ENCODE measurements around the gene INHBA.

INHBA gene

DNA sequence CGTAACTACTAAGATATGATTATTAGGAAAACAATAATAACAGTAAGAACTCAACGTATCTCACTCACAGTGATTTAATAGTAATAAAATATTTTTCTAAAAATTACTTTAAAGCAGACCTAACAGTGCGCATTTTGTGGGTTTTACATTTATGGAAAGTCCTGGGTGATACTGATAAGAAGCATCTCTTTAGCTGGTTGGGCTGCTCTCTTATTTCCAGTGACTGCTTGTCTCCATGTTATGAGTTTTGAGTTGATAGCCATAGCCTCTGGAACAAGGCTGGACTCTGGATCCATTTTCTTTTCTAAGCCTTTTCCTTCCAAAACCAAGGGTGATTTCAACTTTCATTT lies 29.5 kb upstream of the INHBA start:
- Histone ChIP-seq H3K36me3 (ENCODE audit: insufficient read depth, low read length) (no peaks in the 10 kb centered on the region), H3K4me3 (ENCODE audit: low read depth in 1 of 2, low read length in 2 of 2) (no peak overlapping the region), H3K27ac (ENCODE audit: low read depth, low read length) (no peak overlapping the region), H3K9ac (ENCODE audit: low read length) (no peak overlapping the region), H3K9me3 (ENCODE audit: low read length) (no peaks in the 10 kb centered on the region), H3K27me3 (ENCODE audit: control insufficient read depth in 1 of 2, insufficient read depth in 2 of 2, low read length in 2 of 2) (no peaks in the 10 kb centered on the region), H3K4me1 (ENCODE audit: insufficient read depth, low read length) (no peaks in the 10 kb centered on the region)

GRCh38 chr7:41731493-41732435 lies 28.9 kb upstream of the INHBA start:
- Histone ChIP-seq H3K9ac (ENCODE audit: low read length) (no peak overlapping the region), H3K9me3 (ENCODE audit: low read length) (no peaks in the 10 kb centered on the region), H3K27ac (ENCODE audit: low read depth, low read length) (no peak overlapping the region), H3K4me3 (ENCODE audit: low read depth in 1 of 2, low read length in 2 of 2) (no peak overlapping the region), H3K27me3 (ENCODE audit: control insufficient read depth in 1 of 2, insufficient read depth in 2 of 2, low read length in 2 of 2) (no peaks in the 10 kb centered on the region), H3K4me1 (ENCODE audit: insufficient read depth, low read length) (no peaks in the 10 kb centered on the region), H3K36me3 (ENCODE audit: insufficient read depth, low read length) (no peaks in the 10 kb centered on the region)

DNA sequence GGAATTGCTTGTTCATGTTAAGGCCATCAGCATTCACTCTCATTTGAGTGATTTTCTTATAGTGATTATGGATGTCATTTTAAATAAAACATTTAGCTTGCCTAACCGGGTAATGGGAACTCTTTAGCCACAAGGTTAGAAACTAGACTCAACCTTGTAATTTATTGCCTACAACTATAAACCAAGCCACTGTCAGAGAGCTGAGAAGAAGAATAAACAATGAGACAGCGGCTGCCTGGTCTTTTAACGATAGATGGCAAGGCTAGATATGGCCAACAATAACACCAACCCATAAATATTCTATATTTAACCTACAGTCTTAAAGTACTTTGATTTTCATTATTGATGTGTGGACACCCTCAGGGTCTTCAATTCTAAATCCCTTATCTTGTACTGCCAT lies 27.8 kb upstream of the INHBA start:
- no peaks in the 10 kb centered on the region for H3K36me3 ChIP-seq (ENCODE audit: insufficient read depth, low read length)
- H3K9me3 ChIP-seq (ENCODE audit: low read length): no peaks in the 10 kb centered on the region

DNA sequence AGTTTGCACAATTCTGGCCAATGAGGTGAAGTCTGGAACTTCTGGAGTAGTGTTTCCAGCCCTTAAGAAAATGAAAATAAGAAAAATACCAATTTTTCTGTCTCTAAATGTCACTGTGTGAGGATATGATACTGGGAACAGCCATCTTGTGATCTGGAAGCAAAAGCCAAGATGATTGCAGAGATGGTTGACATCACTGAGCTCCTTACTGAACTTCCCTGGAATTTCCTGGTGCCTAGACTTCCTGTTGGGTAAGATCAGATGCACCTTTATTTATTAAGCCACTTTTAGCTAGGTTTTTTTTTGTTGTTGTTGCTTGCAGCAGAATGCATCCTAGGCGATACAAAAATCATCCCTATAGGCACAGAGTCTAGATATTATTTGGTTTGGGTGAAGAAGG lies 27.3 kb upstream of the INHBA start:
- Histone ChIP-seq H3K27ac (ENCODE audit: low read depth, low read length) (no peak overlapping the region), H3K4me3 (ENCODE audit: low read depth in 1 of 2, low read length in 2 of 2) (no peak overlapping the region), H3K27me3 (ENCODE audit: control insufficient read depth in 1 of 2, insufficient read depth in 2 of 2, low read length in 2 of 2) (no peaks in the 10 kb centered on the region), H3K4me1 (ENCODE audit: insufficient read depth, low read length) (no peaks in the 10 kb centered on the region), H3K36me3 (ENCODE audit: insufficient read depth, low read length) (no peaks in the 10 kb centered on the region), H3K9me3 (ENCODE audit: low read length) (no peaks in the 10 kb centered on the region), H3K9ac (ENCODE audit: low read length) (no peak overlapping the region)

More for the DNA sequence above, 27.8 kb upstream of the INHBA start:
- Histone ChIP-seq H3K4me1 (ENCODE audit: insufficient read depth, low read length) (no peaks in the 10 kb centered on the region), H3K27me3 (ENCODE audit: control insufficient read depth in 1 of 2, insufficient read depth in 2 of 2, low read length in 2 of 2) (no peaks in the 10 kb centered on the region), H3K9ac (ENCODE audit: low read length) (no peak overlapping the region), H3K4me3 (ENCODE audit: low read depth in 1 of 2, low read length in 2 of 2) (no peak overlapping the region), H3K27ac (ENCODE audit: low read depth, low read length) (no peak overlapping the region)

DNA sequence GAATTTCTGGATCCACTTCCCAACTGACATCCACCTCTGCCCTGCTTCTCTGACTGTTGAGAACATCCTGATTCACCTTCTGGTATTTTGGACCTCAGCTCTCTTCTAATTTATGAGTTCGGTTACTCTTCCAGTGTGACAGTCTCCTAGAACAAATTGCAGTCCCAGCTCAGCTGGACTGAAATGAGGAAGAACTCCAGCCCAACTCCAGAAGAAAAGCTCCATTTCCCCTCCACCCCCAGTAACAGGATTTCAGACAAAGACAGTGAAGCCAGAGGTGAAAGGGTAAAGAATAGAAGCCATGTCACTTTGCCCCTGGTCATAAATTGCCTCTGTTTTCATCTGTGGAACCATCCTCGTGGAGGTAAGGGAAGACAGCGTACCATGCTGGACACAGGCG lies 26.2 kb upstream of the INHBA start:
- Histone ChIP-seq H3K9ac (ENCODE audit: low read length) (no peak overlapping the region), H3K27ac (ENCODE audit: low read depth, low read length) (no peak overlapping the region), H3K9me3 (ENCODE audit: low read length) (no peaks in the 10 kb centered on the region), H3K4me3 (ENCODE audit: low read depth in 1 of 2, low read length in 2 of 2) (no peak overlapping the region), H3K36me3 (ENCODE audit: insufficient read depth, low read length) (no peaks in the 10 kb centered on the region), H3K4me1 (ENCODE audit: insufficient read depth, low read length) (no peaks in the 10 kb centered on the region), H3K27me3 (ENCODE audit: control insufficient read depth in 1 of 2, insufficient read depth in 2 of 2, low read length in 2 of 2) (no peaks in the 10 kb centered on the region)

GRCh38 chr7:41725013-41725412 lies 22.1 kb upstream of the INHBA start:
- no peaks in the 10 kb centered on the region for H3K4me1 ChIP-seq (ENCODE audit: insufficient read depth, low read length)
- no peaks in the 10 kb centered on the region for H3K36me3 ChIP-seq (ENCODE audit: insufficient read depth, low read length)
- no peaks in the 10 kb centered on the region for H3K9me3 ChIP-seq (ENCODE audit: low read length)
- no peaks in the 10 kb centered on the region for H3K27me3 ChIP-seq (ENCODE audit: control insufficient read depth in 1 of 2, insufficient read depth in 2 of 2, low read length in 2 of 2)
- H3K27ac ChIP-seq (ENCODE audit: low read depth, low read length): no peak overlapping the region
- no peak overlapping the region for H3K4me3 ChIP-seq (ENCODE audit: low read depth in 1 of 2, low read length in 2 of 2)
- no peak overlapping the region for H3K9ac ChIP-seq (ENCODE audit: low read length)

DNA sequence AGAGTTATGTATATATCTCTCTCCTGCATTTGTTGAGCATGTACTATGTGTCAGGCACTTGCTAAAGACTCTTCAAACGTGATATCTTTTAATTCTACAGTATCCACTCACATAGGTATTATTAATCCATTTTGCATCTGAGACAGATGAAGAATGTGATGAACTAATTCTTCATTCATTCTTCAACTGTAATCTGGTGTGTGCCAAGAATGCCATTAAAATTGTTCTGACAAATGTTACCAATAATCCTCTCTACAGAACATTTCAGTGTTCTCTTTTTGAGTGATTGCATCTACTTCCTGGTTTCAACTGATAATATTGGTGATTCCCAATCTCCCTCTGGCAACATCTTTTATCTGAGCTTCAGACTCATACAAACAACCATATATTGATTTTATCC lies 18.0 kb upstream of the INHBA start:
- H3K4me3 ChIP-seq (ENCODE audit: low read depth in 1 of 2, low read length in 2 of 2): no peak overlapping the region
- H3K4me1 ChIP-seq (ENCODE audit: insufficient read depth, low read length): no peaks in the 10 kb centered on the region
- H3K9ac ChIP-seq (ENCODE audit: low read length): no peak overlapping the region
- H3K27ac ChIP-seq (ENCODE audit: low read depth, low read length): no peak overlapping the region
- H3K27me3 ChIP-seq (ENCODE audit: control insufficient read depth in 1 of 2, insufficient read depth in 2 of 2, low read length in 2 of 2): peaks cover 0 to 4% of the 10 kb centered on the region in 2 donors
- no peaks in the 10 kb centered on the region for H3K36me3 ChIP-seq (ENCODE audit: insufficient read depth, low read length)
- no peaks in the 10 kb centered on the region for H3K9me3 ChIP-seq (ENCODE audit: low read length)

DNA sequence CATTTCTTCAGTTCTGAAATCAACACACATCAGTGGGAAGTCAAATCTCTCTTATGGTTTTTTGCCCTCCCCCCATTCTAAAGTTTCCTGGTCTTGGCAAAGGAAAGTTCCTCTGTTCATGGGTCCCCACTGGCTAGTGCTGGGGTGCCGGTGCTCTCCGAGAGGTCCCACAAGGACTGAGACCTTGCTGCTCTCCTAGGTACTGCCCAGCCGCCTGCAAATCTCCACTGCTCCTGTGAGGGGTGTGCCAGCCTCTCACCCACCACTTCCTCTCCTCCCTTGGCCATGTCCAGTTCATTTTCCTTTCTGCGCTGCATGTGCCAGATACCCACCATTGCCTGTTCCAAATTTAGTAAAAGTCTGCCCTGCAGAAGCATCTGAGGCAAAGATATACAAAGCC lies 17.2 kb upstream of the INHBA start:
- Histone ChIP-seq H3K9me3 (ENCODE audit: low read length) (no peaks in the 10 kb centered on the region), H3K4me3 (ENCODE audit: low read depth in 1 of 2, low read length in 2 of 2) (no peak overlapping the region), H3K36me3 (ENCODE audit: insufficient read depth, low read length) (no peaks in the 10 kb centered on the region), H3K9ac (ENCODE audit: low read length) (no peak overlapping the region), H3K27me3 (ENCODE audit: control insufficient read depth in 1 of 2, insufficient read depth in 2 of 2, low read length in 2 of 2) (peaks cover 0 to 4% of the 10 kb centered on the region in 2 donors), H3K27ac (ENCODE audit: low read depth, low read length) (no peak overlapping the region), H3K4me1 (ENCODE audit: insufficient read depth, low read length) (no peaks in the 10 kb centered on the region)

GRCh38 chr7:41716691-41717090 lies 13.8 kb upstream of the INHBA start:
- Histone ChIP-seq H3K27ac (ENCODE audit: low read depth, low read length) (no peak overlapping the region), H3K4me3 (ENCODE audit: low read depth in 1 of 2, low read length in 2 of 2) (no peak overlapping the region), H3K27me3 (ENCODE audit: control insufficient read depth in 1 of 2, insufficient read depth in 2 of 2, low read length in 2 of 2) (peaks cover 0 to 4% of the 10 kb centered on the region in 2 donors), H3K9me3 (ENCODE audit: low read length) (no peaks in the 10 kb centered on the region), H3K36me3 (ENCODE audit: insufficient read depth, low read length) (no peaks in the 10 kb centered on the region), H3K4me1 (ENCODE audit: insufficient read depth, low read length) (no peaks in the 10 kb centered on the region), H3K9ac (ENCODE audit: low read length) (no peak overlapping the region)

- H3K9ac ChIP-seq (ENCODE audit: low read length): no peak overlapping the region
- no peak overlapping the region for H3K27ac ChIP-seq (ENCODE audit: low read depth, low read length)
- H3K4me3 ChIP-seq (ENCODE audit: low read depth in 1 of 2, low read length in 2 of 2): no peak overlapping the region
- H3K4me1 ChIP-seq (ENCODE audit: insufficient read depth, low read length): no peaks in the 10 kb centered on the region
- H3K36me3 ChIP-seq (ENCODE audit: insufficient read depth, low read length): no peaks in the 10 kb centered on the region
- H3K9me3 ChIP-seq (ENCODE audit: low read length): no peaks in the 10 kb centered on the region
- peaks cover 0 to 4% of the 10 kb centered on the region in 2 donors for H3K27me3 ChIP-seq (ENCODE audit: control insufficient read depth in 1 of 2, insufficient read depth in 2 of 2, low read length in 2 of 2)
These were observed 12.1 kb upstream of the INHBA start for GRCh38 chr7:41715000-41715399.

- Histone ChIP-seq H3K27ac (ENCODE audit: low read depth, low read length) (no peak overlapping the region), H3K9me3 (ENCODE audit: low read length) (no peaks in the 10 kb centered on the region), H3K9ac (ENCODE audit: low read length) (no peak overlapping the region), H3K4me3 (ENCODE audit: low read depth in 1 of 2, low read length in 2 of 2) (no peak overlapping the region), H3K27me3 (ENCODE audit: control insufficient read depth in 1 of 2, insufficient read depth in 2 of 2, low read length in 2 of 2) (no peaks in the 10 kb centered on the region), H3K4me1 (ENCODE audit: insufficient read depth, low read length) (no peaks in the 10 kb centered on the region), H3K36me3 (ENCODE audit: insufficient read depth, low read length) (no peaks in the 10 kb centered on the region)
These were observed 8.6 kb upstream of the INHBA start for GRCh38 chr7:41711283-41712064.

Data from muscle layer of colon (tissue), 2 donors.